Loucy (cell line): ENCODE data around the gene MARK1.

Experiments used
- H2AFZ ChIP-seq: fragments of 200-600 bp; sonication (generic); 2 replicates; pipeline ENCODE4 v1.6.0; 2016; ENCODE audit warnings: antibody characterized with exemption, mild to moderate bottlenecking, low read length, moderate library complexity
- H3F3A ChIP-seq: fragments of 200-600 bp; 2 replicates; pipeline ENCODE4 v1.6.0; 2016; ENCODE audit warnings: antibody characterized with exemption, low read depth, mild to moderate bottlenecking
- H3K27me3 ChIP-seq: fragments of 200-600 bp; sonication (generic); 2 replicates; pipeline ENCODE4 v1.6.1; 2014; ENCODE audit warnings: low read length, mild to moderate bottlenecking; ENCODE audit not compliant: insufficient read depth, poor library complexity, severe bottlenecking
- H3K36me3 ChIP-seq: fragments of 200-600 bp; sonication (generic); 2 replicates; pipeline ENCODE4 v1.6.1; 2016; ENCODE audit warnings: low read length; ENCODE audit not compliant: insufficient read depth
- H3K4me1 ChIP-seq: fragments of 200-600 bp; sonication (generic); 2 replicates; pipeline ENCODE4 v1.5.1; 2014; ENCODE audit warnings: low read length, mild to moderate bottlenecking; ENCODE audit not compliant: insufficient read depth, poor library complexity, severe bottlenecking
- H3K4me2 ChIP-seq: fragments of 200-600 bp; sonication (generic); 2 replicates; pipeline ENCODE4 v1.6.0; 2014; ENCODE audit warnings: antibody characterized with exemption, low read length, low read depth, mild to moderate bottlenecking; ENCODE audit not compliant: poor library complexity, severe bottlenecking
- H3K4me3 ChIP-seq: fragments of 200-600 bp; sonication (generic); 2 replicates; pipeline ENCODE4 v1.5.1; 2014; ENCODE audit warnings: low read length, mild to moderate bottlenecking, mixed read lengths; ENCODE audit not compliant: poor library complexity, severe bottlenecking
- H3K79me2 ChIP-seq: fragments of 200-600 bp; sonication (generic); 2 replicates; pipeline ENCODE4 v1.6.1; 2014; ENCODE audit warnings: low read length; ENCODE audit not compliant: insufficient read depth
- H3K9ac ChIP-seq: fragments of 200-600 bp; sonication (generic); 2 replicates; pipeline ENCODE4 v1.6.0; 2014; ENCODE audit warnings: mild to moderate bottlenecking, low read depth, low read length, moderate library complexity; ENCODE audit not compliant: poor library complexity, severe bottlenecking
- H3K9me2 ChIP-seq: fragments of 200-600 bp; sonication (generic); replicated peaks from 2 replicates; pipeline ENCODE4 v1.6.1; 2016; ENCODE audit warnings: low read depth, low read length, mixed read lengths
- H3K9me3 ChIP-seq: fragments of 200-600 bp; sonication (generic); 2 replicates; pipeline ENCODE4 v1.6.1; 2014; ENCODE audit warnings: mild to moderate bottlenecking, antibody characterized with exemption, low read length, low read depth; ENCODE audit not compliant: insufficient read depth
- H4K20me1 ChIP-seq: fragments of 200-600 bp; sonication (generic); 2 replicates; pipeline ENCODE4 v1.6.0; 2014; ENCODE audit warnings: antibody characterized with exemption, low read length, mild to moderate bottlenecking; ENCODE audit not compliant: insufficient read depth, poor library complexity, severe bottlenecking
- CTCF ChIP-seq: fragments of 200-600 bp; sonication (generic); conservative IDR thresholded peaks from 2 replicates; pipeline ENCODE4 v1.5.1; 2014; ENCODE audit warnings: mild to moderate bottlenecking, antibody characterized with exemption, low read length
- EZH2phosphoT487 ChIP-seq: fragments of 200-600 bp; IDR thresholded peaks from 2 replicates; pipeline ENCODE4 v1.6.1; 2018; ENCODE audit warnings: antibody characterized with exemption, mild to moderate bottlenecking, moderate library complexity, borderline replicate concordance

Gene MARK1

GRCh38 chr1:220697326-220697725 lies 169.4 kb downstream of the MARK1 start:
- no peak overlapping the region for H3K4me2 ChIP-seq
- no peaks in the 10 kb centered on the region for H4K20me1 ChIP-seq
- TF ChIP-seq CTCF (no peak), EZH2phosphoT487 (no peak)

GRCh38 chr1:220698607-220699016 lies 170.7 kb downstream of the MARK1 start:
- H2AFZ ChIP-seq: no peak overlapping the region
- H3K79me2 ChIP-seq: no peaks in the 10 kb centered on the region
- no peaks in the 10 kb centered on the region for H3K4me1 ChIP-seq
- TF ChIP-seq CTCF: no peak
- TF ChIP-seq EZH2phosphoT487: no peak
- H3K9me3 ChIP-seq: no peaks in the 10 kb centered on the region
- no peaks in the 10 kb centered on the region for H3K36me3 ChIP-seq
- H3F3A ChIP-seq: no peaks in the 10 kb centered on the region
- no peaks in the 10 kb centered on the region for H4K20me1 ChIP-seq
- no peak overlapping the region for H3K4me3 ChIP-seq
- peaks cover 5% of the 10 kb centered on the region for H3K27me3 ChIP-seq
- no peak overlapping the region for H3K4me2 ChIP-seq
- H3K9ac ChIP-seq: no peak overlapping the region
- no peaks in the 10 kb centered on the region for H3K9me2 ChIP-seq

More at GRCh38 chr1:220697326-220697725, 169.4 kb downstream of the MARK1 start:
- H3K27me3 ChIP-seq: peaks cover 5% of the 10 kb centered on the region
- no peak overlapping the region for H3K4me3 ChIP-seq
- H3K79me2 ChIP-seq: no peaks in the 10 kb centered on the region
- H2AFZ ChIP-seq: no peak overlapping the region
- no peaks in the 10 kb centered on the region for H3K9me2 ChIP-seq
- H3K4me1 ChIP-seq: no peaks in the 10 kb centered on the region
- H3K36me3 ChIP-seq: no peaks in the 10 kb centered on the region
- H3F3A ChIP-seq: no peaks in the 10 kb centered on the region
- no peaks in the 10 kb centered on the region for H3K9me3 ChIP-seq
- no peak overlapping the region for H3K9ac ChIP-seq

GRCh38 chr1:220699044-220699443 lies 171.1 kb downstream of the MARK1 start:
- H3K36me3 ChIP-seq: no peaks in the 10 kb centered on the region
- no peaks in the 10 kb centered on the region for H4K20me1 ChIP-seq
- no peak overlapping the region for H2AFZ ChIP-seq
- H3K9ac ChIP-seq: no peak overlapping the region
- no peaks in the 10 kb centered on the region for H3K9me3 ChIP-seq
- no peaks in the 10 kb centered on the region for H3K4me1 ChIP-seq
- TF ChIP-seq CTCF (no peak), EZH2phosphoT487 (no peak)
- H3K4me2 ChIP-seq: no peak overlapping the region
- H3K27me3 ChIP-seq: peaks cover 5% of the 10 kb centered on the region
- H3F3A ChIP-seq: no peaks in the 10 kb centered on the region
- H3K4me3 ChIP-seq: no peak overlapping the region
- no peaks in the 10 kb centered on the region for H3K9me2 ChIP-seq
- no peaks in the 10 kb centered on the region for H3K79me2 ChIP-seq
